Measurements from ENCODE around the gene CRACDL. TPM values are rescaled to one million over a fixed set of nuclear protein-coding genes. Genes with fewer than 3 reads are reported as not detected.
A peak's percentile ranks its signal among the peaks of the same experiment; 100 is the strongest.

Gene CRACDL
- total RNA-seq, 2 experiments from 2014 or later = 0.18 to 0.97 TPM

DNA sequence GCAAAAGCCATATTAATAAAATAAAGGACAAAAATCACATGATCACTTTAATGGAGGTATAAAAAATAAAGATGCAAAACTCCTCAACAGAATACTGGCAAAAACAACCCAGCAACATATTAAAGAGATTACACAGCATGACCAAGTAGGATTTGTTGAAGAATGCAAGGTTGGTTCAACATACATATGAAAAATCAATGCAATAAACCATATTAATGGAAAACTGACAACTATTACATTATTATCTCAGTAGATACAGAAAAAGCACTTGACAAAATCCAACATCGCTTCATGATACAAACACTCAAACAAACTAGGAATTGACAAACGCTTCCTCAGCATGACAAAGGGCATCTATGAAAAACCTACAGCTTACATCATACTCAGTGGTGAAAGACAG lies 76.7 kb downstream of the CRACDL start:
- ATAC-seq = no peak
- H3K4me3 Mint-ChIP-seq = no peak overlapping the region

GRCh38 chr2:98857001-98857400 lies 79.0 kb downstream of the CRACDL start:
- H3K27ac Mint-ChIP-seq = no peak overlapping the region
- ChIA-PET CTCF (no interaction called here), POLR2A (no interaction called here)
- H3K4me3 Mint-ChIP-seq = no peak overlapping the region
- peaks cover 32% of the 10 kb centered on the region for H3K27me3 Mint-ChIP-seq (ENCODE audit: low read depth)
- H3K4me1 Mint-ChIP-seq (ENCODE audit: low read depth) = no peaks in the 10 kb centered on the region
- ATAC-seq (no peak), DNase-seq (no peak)
- H3K36me3 Mint-ChIP-seq (ENCODE audit: low read depth) = peaks cover 4% of the 10 kb centered on the region
- peaks cover 30% of the 10 kb centered on the region for H3K9me3 Mint-ChIP-seq (ENCODE audit: insufficient read depth)

More for the DNA sequence above, 76.7 kb downstream of the CRACDL start:
- DNase-seq = no peak
- H3K9me3 Mint-ChIP-seq (ENCODE audit: insufficient read depth) = peaks cover 37% of the 10 kb centered on the region
- no peak overlapping the region for H3K27ac Mint-ChIP-seq
- POLR2A ChIA-PET = no interaction called here
- H3K36me3 Mint-ChIP-seq (ENCODE audit: low read depth) = peaks cover 4% of the 10 kb centered on the region
- CTCF ChIA-PET = no interaction called here
- H3K4me1 Mint-ChIP-seq (ENCODE audit: low read depth) = no peaks in the 10 kb centered on the region
- H3K27me3 Mint-ChIP-seq (ENCODE audit: low read depth) = peaks cover 27% of the 10 kb centered on the region

DNA sequence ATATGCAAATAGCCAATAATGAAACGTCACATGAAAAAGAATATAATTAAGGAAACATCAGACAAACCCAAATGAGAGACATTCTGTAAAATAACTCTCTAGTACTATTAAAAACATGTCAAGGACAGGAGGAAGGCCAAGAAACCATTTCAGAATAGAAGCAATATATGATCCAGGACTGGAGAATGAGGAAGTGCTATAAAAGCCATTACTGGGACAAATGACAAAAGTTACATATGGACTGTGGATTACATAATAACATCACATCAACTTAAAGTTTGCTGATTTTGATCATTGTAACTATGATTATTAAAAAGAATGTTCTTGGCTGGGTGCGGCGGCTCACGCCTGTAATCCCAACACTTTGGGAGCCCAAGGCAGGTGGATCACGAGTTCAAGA lies 81.3 kb downstream of the CRACDL start:
- H3K27me3 Mint-ChIP-seq (ENCODE audit: low read depth) = peaks cover 38% of the 10 kb centered on the region
- CTCF ChIA-PET = no interaction called here

DNA sequence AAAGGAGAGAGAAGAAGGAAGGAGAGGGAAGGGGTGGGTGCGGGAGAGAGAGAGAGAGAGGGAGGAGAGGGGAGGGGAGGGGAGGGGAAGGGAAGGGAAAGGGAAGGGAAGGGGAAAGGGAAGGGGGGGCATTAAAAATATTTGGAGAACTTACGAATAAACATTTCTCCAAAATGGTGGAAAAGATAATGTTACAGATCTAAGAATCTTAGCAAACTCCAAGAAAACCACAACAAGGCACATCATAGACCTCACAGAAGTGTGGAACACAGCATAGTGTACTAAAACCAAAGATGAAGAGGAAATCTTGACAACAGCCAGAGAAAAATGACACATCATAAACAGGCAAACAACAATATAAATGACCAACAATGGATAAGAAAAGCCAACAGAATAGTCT lies 83.1 kb downstream of the CRACDL start:
- H3K4me3 Mint-ChIP-seq = no peak overlapping the region
- H3K36me3 Mint-ChIP-seq (ENCODE audit: low read depth) = no peaks in the 10 kb centered on the region
- no peak overlapping the region for H3K27ac Mint-ChIP-seq
- ChIA-PET POLR2A (interaction anchor here (0.7 kb wide), 1 partner anchor 218 kb away, joined by 5 read pairs; no protein-coding TSS in a partner anchor), CTCF (no interaction called here)
- no peak for ATAC-seq
- H3K27me3 Mint-ChIP-seq (ENCODE audit: low read depth) = peaks cover 37% of the 10 kb centered on the region
- DNase-seq = no peak
- H3K9me3 Mint-ChIP-seq (ENCODE audit: insufficient read depth) = peaks cover 17% of the 10 kb centered on the region
- no peaks in the 10 kb centered on the region for H3K4me1 Mint-ChIP-seq (ENCODE audit: low read depth)

More for the DNA sequence above, 81.3 kb downstream of the CRACDL start:
- Mint-ChIP-seq H3K27ac (no peak overlapping the region), H3K4me3 (no peak overlapping the region), H3K36me3 (ENCODE audit: low read depth) (no peaks in the 10 kb centered on the region), H3K4me1 (ENCODE audit: low read depth) (no peaks in the 10 kb centered on the region), H3K9me3 (ENCODE audit: insufficient read depth) (peaks cover 26% of the 10 kb centered on the region)
- ATAC-seq (no peak), DNase-seq (no peak)
- POLR2A ChIA-PET = no interaction called here

- DNase-seq = no peak
- no peaks in the 10 kb centered on the region for H3K36me3 Mint-ChIP-seq (ENCODE audit: low read depth)
- ATAC-seq = no peak
- no peak overlapping the region for H3K27ac Mint-ChIP-seq
- no peak overlapping the region for H3K4me3 Mint-ChIP-seq
- ChIA-PET CTCF (no interaction called here), POLR2A (no interaction called here)
- peaks cover 28% of the 10 kb centered on the region for H3K27me3 Mint-ChIP-seq (ENCODE audit: low read depth)
- H3K9me3 Mint-ChIP-seq (ENCODE audit: insufficient read depth) = no peaks in the 10 kb centered on the region
- no peaks in the 10 kb centered on the region for H3K4me1 Mint-ChIP-seq (ENCODE audit: low read depth)
These were observed 86.0 kb downstream of the CRACDL start for GRCh38 chr2:98850074-98850473.

GRCh38 chr2:98849113-98849512 lies 86.9 kb downstream of the CRACDL start:
- CTCF ChIA-PET = no interaction called here

DNA sequence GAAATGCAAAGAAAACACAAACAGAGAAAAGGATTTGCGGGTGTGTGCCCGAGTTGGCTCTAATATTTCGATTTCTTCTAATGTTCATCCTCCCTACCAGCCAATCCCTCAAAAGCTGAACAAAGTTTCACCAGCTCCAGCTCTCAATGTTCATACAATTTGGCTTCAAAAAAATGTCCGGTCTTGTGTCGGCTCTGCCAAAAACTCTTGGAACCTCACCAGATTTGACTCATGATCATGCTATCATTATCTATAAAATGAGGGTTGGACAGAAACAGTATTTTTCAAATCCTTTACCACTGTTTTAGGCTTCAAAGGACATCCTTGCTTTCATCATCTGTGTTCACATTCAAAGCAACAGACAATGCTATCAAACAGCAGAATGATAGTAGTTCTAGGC lies 88.2 kb downstream of the CRACDL start:
- Mint-ChIP-seq H3K4me1 (ENCODE audit: low read depth) (no peaks in the 10 kb centered on the region), H3K27ac (no peak overlapping the region), H3K4me3 (no peak overlapping the region), H3K9me3 (ENCODE audit: insufficient read depth) (no peaks in the 10 kb centered on the region), H3K27me3 (ENCODE audit: low read depth) (peaks cover 32% of the 10 kb centered on the region), H3K36me3 (ENCODE audit: low read depth) (no peaks in the 10 kb centered on the region)
- DNase-seq = no peak
- ChIA-PET POLR2A (no interaction called here), CTCF (interaction anchor here (0.6 to 2.3 kb wide), 2 partner anchors 10 to 203 kb away, joined by 4 to 5 read pairs; no protein-coding TSS in a partner anchor)
- ATAC-seq = no peak

More at GRCh38 chr2:98849113-98849512, 86.9 kb downstream of the CRACDL start:
- Mint-ChIP-seq H3K27ac (no peak overlapping the region), H3K9me3 (ENCODE audit: insufficient read depth) (no peaks in the 10 kb centered on the region), H3K4me1 (ENCODE audit: low read depth) (no peaks in the 10 kb centered on the region), H3K36me3 (ENCODE audit: low read depth) (no peaks in the 10 kb centered on the region), H3K27me3 (ENCODE audit: low read depth) (peaks cover 28% of the 10 kb centered on the region), H3K4me3 (no peak overlapping the region)
- ATAC-seq (no peak), DNase-seq (no peak)
- POLR2A ChIA-PET = no interaction called here

GRCh38 chr2:98846041-98846440 lies 90.0 kb downstream of the CRACDL start:
- no peak for ATAC-seq
- POLR2A ChIA-PET = no interaction called here
- Mint-ChIP-seq H3K27ac (no peak overlapping the region), H3K27me3 (ENCODE audit: low read depth) (peaks cover 32% of the 10 kb centered on the region), H3K9me3 (ENCODE audit: insufficient read depth) (no peaks in the 10 kb centered on the region), H3K4me1 (ENCODE audit: low read depth) (no peaks in the 10 kb centered on the region), H3K36me3 (ENCODE audit: low read depth) (no peaks in the 10 kb centered on the region), H3K4me3 (no peak overlapping the region)
- DNase-seq = no peak
- CTCF ChIA-PET = interaction anchor here (2.3 kb wide), 1 partner anchor 9 kb away, joined by 5 read pairs; no protein-coding TSS in a partner anchor

DNA sequence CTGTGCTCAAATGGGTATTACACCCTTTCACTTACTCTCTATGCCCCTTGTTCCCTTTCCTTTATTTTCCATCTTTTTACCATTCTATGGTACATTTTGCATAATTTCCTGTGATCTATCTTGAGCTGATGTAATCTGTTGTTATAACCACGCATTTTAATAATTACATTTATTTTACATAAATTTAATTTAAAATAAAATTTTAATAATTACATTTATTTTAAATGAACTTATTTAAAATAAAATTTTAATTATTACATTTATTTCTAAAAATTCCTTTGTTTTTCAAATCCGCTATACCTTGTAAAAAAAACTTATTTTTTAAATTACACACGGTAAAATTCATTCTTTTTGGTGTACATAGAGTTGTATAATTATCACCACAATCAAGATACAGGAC lies 93.9 kb downstream of the CRACDL start:
- no peak overlapping the region for H3K4me3 Mint-ChIP-seq
- H3K9me3 Mint-ChIP-seq (ENCODE audit: insufficient read depth) = no peaks in the 10 kb centered on the region
- POLR2A ChIA-PET = no interaction called here
- H3K36me3 Mint-ChIP-seq (ENCODE audit: low read depth) = no peaks in the 10 kb centered on the region
- no peak for ATAC-seq
- peaks cover 33% of the 10 kb centered on the region for H3K27me3 Mint-ChIP-seq (ENCODE audit: low read depth)
- CTCF ChIA-PET = interaction anchor here (1.0 kb wide), 1 partner anchor 193 kb away, joined by 3 read pairs; no protein-coding TSS in a partner anchor
- no peak for DNase-seq
- peaks cover 2% of the 10 kb centered on the region for H3K4me1 Mint-ChIP-seq (ENCODE audit: low read depth)
- no peak overlapping the region for H3K27ac Mint-ChIP-seq

DNA sequence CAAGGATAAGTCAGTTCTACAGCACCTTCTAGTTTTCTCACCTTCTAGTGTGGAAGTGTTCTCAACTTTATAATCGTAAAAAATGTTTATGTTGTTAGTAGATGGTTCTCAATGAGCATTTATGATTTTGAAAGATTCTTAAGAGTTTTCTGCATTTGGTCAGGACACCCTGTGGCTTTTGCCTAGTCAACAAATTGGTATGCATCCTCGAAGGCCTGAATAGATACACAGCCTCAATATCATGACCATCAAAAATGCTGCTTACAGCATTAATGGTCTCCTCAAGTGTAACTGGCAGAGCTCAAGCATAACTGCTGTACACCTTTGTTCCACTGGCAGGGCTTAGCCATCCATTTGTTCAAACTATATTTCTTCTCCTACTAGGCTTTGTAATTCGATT lies 96.7 kb downstream of the CRACDL start:
- Mint-ChIP-seq H3K4me3 (no peak overlapping the region), H3K27ac (no peak overlapping the region), H3K4me1 (ENCODE audit: low read depth) (peaks cover 23% of the 10 kb centered on the region), H3K36me3 (ENCODE audit: low read depth) (no peaks in the 10 kb centered on the region), H3K9me3 (ENCODE audit: insufficient read depth) (no peaks in the 10 kb centered on the region), H3K27me3 (ENCODE audit: low read depth) (peaks cover 31% of the 10 kb centered on the region)
- no peak for DNase-seq
- ATAC-seq = no peak
- ChIA-PET POLR2A (no interaction called here), CTCF (interaction anchor here (0.6 to 5.7 kb wide), 4 partner anchors 190 to 454 kb away, joined by 3 to 62 read pairs (median 4); no protein-coding TSS in a partner anchor)

- peak; percentile 79 for ATAC-seq
- CTCF ChIA-PET = interaction anchor here (0.7 to 5.7 kb wide), 9 partner anchors 12 to 229 kb away, joined by 3 to 62 read pairs (median 7); partner anchors contain the start of gene MGAT4A
These were observed 100.1 kb downstream of the CRACDL start for GRCh38 chr2:98835831-98836385.

DNA sequence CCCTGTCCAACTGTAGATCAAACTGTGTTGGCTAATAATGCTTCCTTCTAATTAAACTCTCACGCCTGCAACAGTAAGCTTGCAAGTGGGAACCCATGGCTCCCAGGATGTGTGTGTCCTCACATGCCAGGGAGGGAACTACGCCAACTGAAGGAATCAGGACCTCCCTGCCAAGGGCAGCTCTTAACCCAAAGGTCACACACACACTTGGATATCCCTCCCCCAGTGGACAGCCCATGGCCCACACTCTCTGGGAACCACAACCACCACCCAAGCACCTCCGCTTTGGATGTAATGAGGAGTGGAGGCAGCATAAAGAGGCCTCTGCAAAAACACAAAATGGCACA lies 102.1 kb downstream of the CRACDL start:
- Mint-ChIP-seq H3K9me3 (ENCODE audit: insufficient read depth) (no peaks in the 10 kb centered on the region), H3K36me3 (ENCODE audit: low read depth) (no peaks in the 10 kb centered on the region), H3K27me3 (ENCODE audit: low read depth) (no peaks in the 10 kb centered on the region), H3K4me1 (ENCODE audit: low read depth) (peaks cover 68% of the 10 kb centered on the region), H3K4me3 (no peak overlapping the region), H3K27ac (peak overlapping the region; percentile 63)
- ATAC-seq = no peak
- ChIA-PET CTCF (interaction anchor here (1.1 to 7.2 kb wide), 2 partner anchors 177 to 185 kb away, joined by 5 to 49 read pairs; no protein-coding TSS in a partner anchor), POLR2A (no interaction called here)
- DNase-seq = no peak

More at GRCh38 chr2:98835831-98836385, 100.1 kb downstream of the CRACDL start:
- Mint-ChIP-seq H3K27ac (peak overlapping the region; percentile 71), H3K9me3 (ENCODE audit: insufficient read depth) (no peaks in the 10 kb centered on the region), H3K4me3 (peak overlapping the region; percentile 37), H3K36me3 (ENCODE audit: low read depth) (no peaks in the 10 kb centered on the region), H3K4me1 (ENCODE audit: low read depth) (peaks cover 50% of the 10 kb centered on the region), H3K27me3 (ENCODE audit: low read depth) (peaks cover 5% of the 10 kb centered on the region)
- POLR2A ChIA-PET = interaction anchor here (0.6 to 1.1 kb wide), 6 partner anchors 64 to 197 kb away, joined by 3 to 4 read pairs (median 4); partner anchors contain the start of gene MGAT4A
- DNase-seq = peak; percentile 71
